SK-N-SH (cell line): ENCODE measurements around the gene RASSF3. TPM values are rescaled to one million over a fixed set of nuclear protein-coding genes. Genes with fewer than 3 reads are reported as not detected.

Source experiments
- CTCF ChIA-PET: fragments of 300-600, 350-600 bp; formaldehyde crosslinking; extraction: SDS; loops from one replicate; lab custom pipeline; 2021; lab: Yijun Ruan, JAX
- POLR2A ChIA-PET: fragments of 350-600 bp; sonication (Branson Sonifier 250); formaldehyde crosslinking; extraction: SDS; loops from one replicate; lab custom pipeline; 2020; ENCODE audit warnings: antibody characterized with exemption, inconsistent platforms; lab: Yijun Ruan, JAX
- DNase-seq: peaks from one replicate; pipeline ENCODE4 v3.0.0; 2012
- H2AFZ ChIP-seq: fragments of 200-600 bp; sonication (generic); 2 replicates; pipeline ENCODE4 v1.8.1; 2016; ENCODE audit warnings: antibody characterized with exemption, mild to moderate bottlenecking, low read depth
- H3F3A ChIP-seq: fragments of 200-600 bp; sonication (generic); replicated peaks from 2 replicates; pipeline ENCODE3; 2016; ENCODE audit warnings: antibody characterized with exemption, mild to moderate bottlenecking; ENCODE audit not compliant: insufficient read depth
- H3K27ac ChIP-seq, 2 experiments: fragments of 200-500 bp in 1 of 2; fragments of 200-600 bp in 1 of 2; sonication (Bioruptor generic) in 1 of 2; sonication (generic), shearing (Covaris generic) in 1 of 2; 2 replicates each; pipeline versions ENCODE4 v1.5.1 to v1.6.1; 2014 to 2016; ENCODE audit warnings: low read depth in 2 of 2, inconsistent platforms in 1 of 2, low read length in 1 of 2, mild to moderate bottlenecking in 1 of 2, mixed read lengths in 1 of 2
- H3K27me3 ChIP-seq: fragments of 200-600 bp; sonication (generic), shearing (Covaris generic); 2 replicates; pipeline ENCODE4 v1.6.1; 2016; ENCODE audit warnings: mixed run types; ENCODE audit not compliant: insufficient read depth
- H3K36me3 ChIP-seq, 2 experiments: fragments of 200-500 bp in 1 of 2; fragments of 200-600 bp in 1 of 2; sonication (Bioruptor generic) in 1 of 2; sonication (generic) in 1 of 2; replicated peaks in 1 of 2; 2 replicates each; pipeline versions ENCODE3 to v1.5.1; 2014 to 2016; ENCODE audit warnings: low read length in 1 of 2, mild to moderate bottlenecking in 1 of 2; ENCODE audit not compliant: insufficient read depth in 2 of 2, control insufficient read depth in 1 of 2
- H3K4me1 ChIP-seq, 2 experiments: fragments of 200-500 bp in 1 of 2; fragments of 200-600 bp in 1 of 2; sonication (Bioruptor generic) in 1 of 2; sonication (generic), shearing (Covaris generic) in 1 of 2; 2 replicates each; pipeline versions ENCODE4 v1.5.1 to v1.6.1; 2014 to 2016; ENCODE audit warnings: low read depth in 1 of 2, low read length in 1 of 2, mixed run types in 1 of 2; ENCODE audit not compliant: insufficient read depth in 2 of 2, control insufficient read depth in 1 of 2
- H3K4me2 ChIP-seq: fragments of 200-600 bp; sonication (generic), shearing (Covaris generic); 2 replicates; pipeline ENCODE4 v1.6.1; 2017; ENCODE audit warnings: mixed run types
- H3K4me3 ChIP-seq, 2 experiments: fragments of 200-500 bp in 1 of 2; fragments of 200-600 bp in 1 of 2; sonication (Bioruptor generic) in 1 of 2; sonication (generic), shearing (Covaris generic) in 1 of 2; 2 replicates each; pipeline versions ENCODE4 v1.5.1 to v1.8.1; 2014 to 2016; ENCODE audit warnings: low read depth in 2 of 2, inconsistent platforms in 1 of 2, low read length in 1 of 2, mild to moderate bottlenecking in 1 of 2, mixed read lengths in 1 of 2, moderate library complexity in 1 of 2
- H3K79me2 ChIP-seq: fragments of 200-600 bp; sonication (generic); 2 replicates; pipeline ENCODE4 v1.8.1; 2017; ENCODE audit warnings: mild to moderate bottlenecking; ENCODE audit not compliant: insufficient read depth
- H3K9ac ChIP-seq: fragments of 200-600 bp; sonication (generic); 2 replicates; pipeline ENCODE4 v1.6.1; 2017; ENCODE audit warnings: mixed run types
- H3K9me2 ChIP-seq: fragments of 200-600 bp; sonication (generic); 2 replicates; pipeline ENCODE4 v1.6.1; 2017; ENCODE audit warnings: mixed run types
- H3K9me3 ChIP-seq: fragments of 200-600 bp; sonication (generic); 2 replicates; pipeline ENCODE4 v1.6.1; 2017; ENCODE audit warnings: mixed run types, mild to moderate bottlenecking, moderate library complexity
- H4K20me1 ChIP-seq: fragments of 200-600 bp; sonication (generic); 2 replicates; pipeline ENCODE4 v1.6.1; 2017; ENCODE audit warnings: mild to moderate bottlenecking, mixed run types; ENCODE audit not compliant: insufficient read depth
- CHD2 ChIP-seq: fragments of 150-350 bp; IDR thresholded peaks from 2 replicates; pipeline ENCODE4 v1.6.1; 2018; ENCODE audit warnings: low read length; ENCODE audit not compliant: partially characterized antibody
- FOSL2 ChIP-seq: IDR thresholded peaks from 2 replicates; pipeline ENCODE4 v1.4.0; 2012; ENCODE audit warnings: low read depth, mild to moderate bottlenecking, moderate library complexity, borderline replicate concordance
- FOXJ3 ChIP-seq: sonication (generic); formaldehyde crosslinking; IDR thresholded peaks from 2 replicates; pipeline ENCODE4 v1.5.1; 2020; ENCODE audit warnings: mild to moderate bottlenecking, missing genetic modification reagents
- FOXM1 ChIP-seq: IDR thresholded peaks from 2 replicates; pipeline ENCODE4 v1.4.0; 2012; ENCODE audit warnings: low read depth, mild to moderate bottlenecking
- GATA2 ChIP-seq: sonication (generic); formaldehyde crosslinking; IDR thresholded peaks from 2 replicates; pipeline ENCODE4 v1.5.0; 2020; ENCODE audit warnings: mild to moderate bottlenecking, missing genetic modification reagents
- JUND ChIP-seq: IDR thresholded peaks from 2 replicates; pipeline ENCODE4 v1.4.0; 2012
- MEF2A ChIP-seq: IDR thresholded peaks from 2 replicates; pipeline ENCODE4 v1.4.0; 2012; ENCODE audit warnings: low read depth, borderline replicate concordance
- MXI1 ChIP-seq: IDR thresholded peaks from 2 replicates; pipeline ENCODE4 v1.6.1; 2012; ENCODE audit warnings: mild to moderate bottlenecking, low read depth, low read length, improper control_type of control experiment
- NRF1 ChIP-seq: IDR thresholded peaks from 2 replicates; pipeline ENCODE4 v1.6.1; 2012; ENCODE audit warnings: low read depth, mild to moderate bottlenecking, low read length
- POLR2AphosphoS5 ChIP-seq: IDR thresholded peaks from 2 replicates; pipeline ENCODE4 v1.6.1; 2012; ENCODE audit warnings: low read depth, low read length
- RCOR1 ChIP-seq: fragments of 150-350 bp; IDR thresholded peaks from 2 replicates; pipeline ENCODE4 v1.6.1; 2017; ENCODE audit warnings: antibody characterized with exemption, low read length
- RXRA ChIP-seq: IDR thresholded peaks from 2 replicates; pipeline ENCODE4 v1.4.0; 2012; ENCODE audit warnings: low read depth, mild to moderate bottlenecking, borderline replicate concordance
- SMC3 ChIP-seq: IDR thresholded peaks from 2 replicates; pipeline ENCODE4 v1.6.1; 2012; ENCODE audit warnings: low read depth, low read length, improper control_type of control experiment
- TAF1 ChIP-seq: IDR thresholded peaks from 2 replicates; pipeline ENCODE4 v1.6.1; 2012; ENCODE audit warnings: low read depth, mild to moderate bottlenecking, low read length, moderate library complexity, borderline replicate concordance
- TEAD4 ChIP-seq: IDR thresholded peaks from 2 replicates; pipeline ENCODE4 v1.4.0; 2012; ENCODE audit warnings: mild to moderate bottlenecking, borderline replicate concordance; ENCODE audit not compliant: insufficient read depth
- WGBS: methylation state at CpG from one replicate; pipeline ENCODE4 v1.1.6; 2017; ENCODE audit warnings: low lambda C conversion rate; 5-methylcytosine and 5-hydroxymethylcytosine counted together
- polyA plus RNA-seq, 3 experiments: library from polyadenylated mRNA; depleted of rRNA; stranded (reverse); fragments of >200 nt; gene quantifications; 2 replicates each; pipeline ENCODE4 v1.2.3, GENCODE V29; 2012
- TF ChIP-seq, protein P1 (sequence below): fragments of 150-350 bp; IDR thresholded peaks from 2 replicates; pipeline ENCODE4 v1.6.1; 2017; ENCODE audit warnings: antibody characterized with exemption, low read length, low read depth, borderline replicate concordance
- TF ChIP-seq, protein P2 (sequence below): IDR thresholded peaks from 2 replicates; pipeline ENCODE4; 2012
- TF ChIP-seq, protein P3 (sequence below): IDR thresholded peaks from 2 replicates; pipeline ENCODE4 v1.4.0; 2012; ENCODE audit warnings: low read depth, borderline replicate concordance
- TF ChIP-seq, protein P4 (sequence below): fragments of 200-600 bp; sonication (generic); IDR thresholded peaks from 2 replicates; pipeline ENCODE4 v1.6.1; 2017; ENCODE audit warnings: antibody characterized with exemption, mild to moderate bottlenecking, moderate library complexity
- TF ChIP-seq, protein P5 (sequence below): IDR thresholded peaks from 2 replicates; pipeline ENCODE4 v1.4.0; 2012; ENCODE audit warnings: low read depth, borderline replicate concordance

RASSF3 gene
- polyA plus RNA-seq, 1 of the 3 experiments (the other 2 are of a cell fraction): 11.1 TPM

DNA sequence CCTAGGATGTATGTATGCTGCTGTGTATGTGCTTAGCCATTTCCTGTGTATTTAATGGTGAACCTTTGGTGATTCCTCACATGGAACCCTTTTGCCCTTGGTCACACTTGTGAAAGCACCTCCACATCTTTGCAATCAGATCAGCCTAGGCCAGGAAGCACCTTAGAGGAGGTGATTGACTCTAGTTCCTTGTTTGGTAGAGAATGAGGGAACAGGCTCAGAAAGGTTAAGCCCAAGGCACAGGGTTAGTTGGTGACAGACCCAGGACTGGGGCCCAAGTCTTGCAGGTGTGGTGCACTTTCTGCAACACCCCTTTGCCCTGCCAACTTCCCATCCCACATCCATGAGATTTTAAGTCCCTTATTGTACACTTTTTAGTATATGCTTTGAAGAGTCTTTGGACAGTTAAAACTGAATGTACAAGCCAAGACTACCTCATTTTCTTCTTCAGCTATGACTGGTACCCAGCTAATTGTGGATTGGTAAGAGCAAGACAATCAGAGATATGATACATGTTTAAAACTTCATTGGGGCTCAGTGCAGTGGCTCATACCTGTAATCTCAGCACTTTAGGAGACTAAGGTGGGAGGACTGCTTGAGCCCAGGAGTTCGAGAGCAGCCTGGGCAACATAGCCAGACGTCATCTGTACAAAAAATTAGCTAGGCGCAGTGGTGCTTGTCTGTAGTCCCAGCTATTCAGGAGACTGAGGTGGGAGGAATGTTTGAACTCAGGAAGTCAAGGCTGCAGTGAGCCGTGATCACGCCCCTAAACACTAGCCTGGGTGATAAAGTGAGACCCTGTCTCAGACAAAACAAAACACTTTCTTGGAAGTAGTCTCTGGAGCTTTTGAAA is 71.1 kb downstream of the RASSF3 start:
- H2AFZ ChIP-seq: no peak overlapping the region
- H3K9me2 ChIP-seq: no peaks in the 10 kb centered on the region
- H3K27ac ChIP-seq: peak overlapping the region in 1 of 2 experiments; percentile 31; a peak in 1 of 4 replicates
- H3K4me1 ChIP-seq: peaks cover 19 to 25% of the 10 kb centered on the region in 2 experiments
- H3K4me2 ChIP-seq: no peak overlapping the region
- H3K9me3 ChIP-seq: no peaks in the 10 kb centered on the region
- POLR2A ChIA-PET: interaction anchor here (1.2 kb wide), 1 partner anchor 72 kb away, joined by 3 read pairs; the partner anchor contains the start of gene RASSF3
- no peaks in the 10 kb centered on the region for H3K27me3 ChIP-seq
- no peak overlapping the region for H3K4me3 ChIP-seq
- TF ChIP-seq FOXJ3 (CRISPR knock-in tag) (no peak), GATA2 (CRISPR knock-in tag) (no peak), NRF1 (no peak), MEF2A (no peak), TEAD4 (no peak), FOSL2 (no peak), RXRA (no peak), MXI1 (no peak), CHD2 (no peak), SMC3 (no peak), RCOR1 (no peak), POLR2AphosphoS5 (no peak), TAF1 (no peak), JUND (no peak), FOXM1 (no peak)
- TF ChIP-seq, protein P1, sequence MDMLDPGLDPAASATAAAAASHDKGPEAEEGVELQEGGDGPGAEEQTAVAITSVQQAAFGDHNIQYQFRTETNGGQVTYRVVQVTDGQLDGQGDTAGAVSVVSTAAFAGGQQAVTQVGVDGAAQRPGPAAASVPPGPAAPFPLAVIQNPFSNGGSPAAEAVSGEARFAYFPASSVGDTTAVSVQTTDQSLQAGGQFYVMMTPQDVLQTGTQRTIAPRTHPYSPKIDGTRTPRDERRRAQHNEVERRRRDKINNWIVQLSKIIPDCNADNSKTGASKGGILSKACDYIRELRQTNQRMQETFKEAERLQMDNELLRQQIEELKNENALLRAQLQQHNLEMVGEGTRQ: no peak
- TF ChIP-seq, protein P2, sequence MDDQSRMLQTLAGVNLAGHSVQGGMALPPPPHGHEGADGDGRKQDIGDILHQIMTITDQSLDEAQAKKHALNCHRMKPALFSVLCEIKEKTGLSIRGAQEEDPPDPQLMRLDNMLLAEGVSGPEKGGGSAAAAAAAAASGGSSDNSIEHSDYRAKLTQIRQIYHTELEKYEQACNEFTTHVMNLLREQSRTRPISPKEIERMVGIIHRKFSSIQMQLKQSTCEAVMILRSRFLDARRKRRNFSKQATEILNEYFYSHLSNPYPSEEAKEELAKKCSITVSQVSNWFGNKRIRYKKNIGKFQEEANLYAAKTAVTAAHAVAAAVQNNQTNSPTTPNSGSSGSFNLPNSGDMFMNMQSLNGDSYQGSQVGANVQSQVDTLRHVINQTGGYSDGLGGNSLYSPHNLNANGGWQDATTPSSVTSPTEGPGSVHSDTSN: no peak
- TF ChIP-seq, protein P3, sequence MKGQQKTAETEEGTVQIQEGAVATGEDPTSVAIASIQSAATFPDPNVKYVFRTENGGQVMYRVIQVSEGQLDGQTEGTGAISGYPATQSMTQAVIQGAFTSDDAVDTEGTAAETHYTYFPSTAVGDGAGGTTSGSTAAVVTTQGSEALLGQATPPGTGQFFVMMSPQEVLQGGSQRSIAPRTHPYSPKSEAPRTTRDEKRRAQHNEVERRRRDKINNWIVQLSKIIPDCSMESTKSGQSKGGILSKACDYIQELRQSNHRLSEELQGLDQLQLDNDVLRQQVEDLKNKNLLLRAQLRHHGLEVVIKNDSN: no peak
- TF ChIP-seq, protein P4, sequence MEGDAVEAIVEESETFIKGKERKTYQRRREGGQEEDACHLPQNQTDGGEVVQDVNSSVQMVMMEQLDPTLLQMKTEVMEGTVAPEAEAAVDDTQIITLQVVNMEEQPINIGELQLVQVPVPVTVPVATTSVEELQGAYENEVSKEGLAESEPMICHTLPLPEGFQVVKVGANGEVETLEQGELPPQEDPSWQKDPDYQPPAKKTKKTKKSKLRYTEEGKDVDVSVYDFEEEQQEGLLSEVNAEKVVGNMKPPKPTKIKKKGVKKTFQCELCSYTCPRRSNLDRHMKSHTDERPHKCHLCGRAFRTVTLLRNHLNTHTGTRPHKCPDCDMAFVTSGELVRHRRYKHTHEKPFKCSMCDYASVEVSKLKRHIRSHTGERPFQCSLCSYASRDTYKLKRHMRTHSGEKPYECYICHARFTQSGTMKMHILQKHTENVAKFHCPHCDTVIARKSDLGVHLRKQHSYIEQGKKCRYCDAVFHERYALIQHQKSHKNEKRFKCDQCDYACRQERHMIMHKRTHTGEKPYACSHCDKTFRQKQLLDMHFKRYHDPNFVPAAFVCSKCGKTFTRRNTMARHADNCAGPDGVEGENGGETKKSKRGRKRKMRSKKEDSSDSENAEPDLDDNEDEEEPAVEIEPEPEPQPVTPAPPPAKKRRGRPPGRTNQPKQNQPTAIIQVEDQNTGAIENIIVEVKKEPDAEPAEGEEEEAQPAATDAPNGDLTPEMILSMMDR: no peak
- TF ChIP-seq, protein P5, sequence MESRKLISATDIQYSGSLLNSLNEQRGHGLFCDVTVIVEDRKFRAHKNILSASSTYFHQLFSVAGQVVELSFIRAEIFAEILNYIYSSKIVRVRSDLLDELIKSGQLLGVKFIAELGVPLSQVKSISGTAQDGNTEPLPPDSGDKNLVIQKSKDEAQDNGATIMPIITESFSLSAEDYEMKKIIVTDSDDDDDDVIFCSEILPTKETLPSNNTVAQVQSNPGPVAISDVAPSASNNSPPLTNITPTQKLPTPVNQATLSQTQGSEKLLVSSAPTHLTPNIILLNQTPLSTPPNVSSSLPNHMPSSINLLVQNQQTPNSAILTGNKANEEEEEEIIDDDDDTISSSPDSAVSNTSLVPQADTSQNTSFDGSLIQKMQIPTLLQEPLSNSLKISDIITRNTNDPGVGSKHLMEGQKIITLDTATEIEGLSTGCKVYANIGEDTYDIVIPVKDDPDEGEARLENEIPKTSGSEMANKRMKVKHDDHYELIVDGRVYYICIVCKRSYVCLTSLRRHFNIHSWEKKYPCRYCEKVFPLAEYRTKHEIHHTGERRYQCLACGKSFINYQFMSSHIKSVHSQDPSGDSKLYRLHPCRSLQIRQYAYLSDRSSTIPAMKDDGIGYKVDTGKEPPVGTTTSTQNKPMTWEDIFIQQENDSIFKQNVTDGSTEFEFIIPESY: no peak
- peaks cover 25% of the 10 kb centered on the region for H3F3A ChIP-seq
- H3K9ac ChIP-seq: no peak overlapping the region
- CTCF ChIA-PET: interaction anchor here (0.9 to 3.7 kb wide), 7 partner anchors 11 to 194 kb away, joined by 3 to 28 read pairs (median 5); partner anchors contain the start of gene RASSF3
- DNase-seq: no peak
- H3K79me2 ChIP-seq: peaks cover 59% of the 10 kb centered on the region; the same call in 1 of the 2 replicates
- no peaks in the 10 kb centered on the region for H4K20me1 ChIP-seq
- WGBS: 89% methylated on average over 4 of the region's 5 CpGs
- H3K36me3 ChIP-seq: peaks cover 5 to 9% of the 10 kb centered on the region in 2 experiments
